ENCODE data around the gene GNG13. TPM values are rescaled to one million over a fixed set of nuclear protein-coding genes. Genes with fewer than 3 reads are reported as not detected.

GNG13 gene
- total RNA-seq, 1 experiment from 2014 or later, result not detected

DNA sequence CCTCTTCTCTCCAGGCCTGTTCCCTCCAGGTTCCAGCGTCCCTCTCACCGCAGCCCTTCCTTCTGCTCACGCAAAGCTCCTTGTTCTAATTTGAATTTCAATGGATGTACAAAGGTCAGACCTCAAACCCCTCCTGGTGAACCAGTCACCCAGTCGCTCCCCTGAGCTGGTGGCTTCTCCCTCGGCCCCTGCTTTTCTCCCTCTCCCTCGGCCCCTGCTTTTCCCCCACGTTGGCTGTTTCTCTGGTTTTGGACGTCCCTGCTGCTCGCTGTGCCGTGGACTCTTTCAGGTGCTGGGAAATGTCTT lies 48.6 kb downstream of the GNG13 start:
- Histone ChIP-seq H3K9ac (ENCODE audit: extremely low read depth, insufficient read length, low read length) (no peak overlapping the region), H3K79me2 (ENCODE audit: insufficient read depth, low read length) (no peaks in the 10 kb centered on the region), H3K4ac (ENCODE audit: low read depth, low read length) (no peak overlapping the region), H2AFZ (ENCODE audit: low read length) (no peak overlapping the region), H4K20me1 (ENCODE audit: control insufficient read depth, insufficient read depth, insufficient read length) (no peaks in the 10 kb centered on the region), H2BK15ac (ENCODE audit: low read depth, low read length) (no peak overlapping the region), H2BK20ac (ENCODE audit: low read depth, low read length, poor library complexity, severe bottlenecking) (no peak overlapping the region), H3T11ph (ENCODE audit: low read length) (no peak overlapping the region), H3K56ac (ENCODE audit: insufficient read length, low read depth, low read length) (no peak overlapping the region), H3K23me2 (ENCODE audit: insufficient read length, low read depth, low read length, poor library complexity, severe bottlenecking) (no peaks in the 10 kb centered on the region), H2BK12ac (ENCODE audit: insufficient read length, low read depth, low read length) (no peak overlapping the region), H3K79me1 (ENCODE audit: insufficient read depth, low read depth, low read length, poor library complexity, severe bottlenecking) (no peaks in the 10 kb centered on the region), H3K4me1 (ENCODE audit: insufficient read depth, low read length) (no peaks in the 10 kb centered on the region), H4K91ac (ENCODE audit: insufficient read length, low read depth, low read length) (no peak overlapping the region), H2AK5ac (ENCODE audit: insufficient read length, low read length) (no peak overlapping the region), H3K18ac (ENCODE audit: insufficient read length, low read depth, low read length) (no peak overlapping the region), H3K27me3 (ENCODE audit: insufficient read depth, low read length) (no peaks in the 10 kb centered on the region), H3K9me3 (ENCODE audit: control insufficient read depth, low read depth, low read length) (no peaks in the 10 kb centered on the region), H3K27ac (ENCODE audit: insufficient read length, low read depth, low read length) (no peak overlapping the region), H3K4me2 (ENCODE audit: insufficient read depth, insufficient read length, low read length) (no peak overlapping the region), H3K14ac (ENCODE audit: insufficient read depth, low read length) (no peak overlapping the region), H3K23ac (ENCODE audit: insufficient read length, low read depth, low read length) (no peak overlapping the region), H2BK5ac (ENCODE audit: insufficient read length, low read length) (no peak overlapping the region), H4K5ac (ENCODE audit: insufficient read length, low read depth, low read length) (no peak overlapping the region), H4K8ac (replicated peaks; ENCODE audit: insufficient read length, low read depth, low read length) (no peak overlapping the region), H2BK120ac (ENCODE audit: low read depth, low read length, poor library complexity, severe bottlenecking) (no peak overlapping the region)
- WGBS (ENCODE audit: extremely low coverage, insufficient read length, low lambda C conversion rate), result no CpG with 5 or more reads among the region's 10 CpGs
- H3K4me3 Mint-ChIP-seq, result peak overlapping the region in 1 of 2 experiments; percentile 50; a peak in 3 of 5 replicates
- TF ChIP-seq, protein P1, sequence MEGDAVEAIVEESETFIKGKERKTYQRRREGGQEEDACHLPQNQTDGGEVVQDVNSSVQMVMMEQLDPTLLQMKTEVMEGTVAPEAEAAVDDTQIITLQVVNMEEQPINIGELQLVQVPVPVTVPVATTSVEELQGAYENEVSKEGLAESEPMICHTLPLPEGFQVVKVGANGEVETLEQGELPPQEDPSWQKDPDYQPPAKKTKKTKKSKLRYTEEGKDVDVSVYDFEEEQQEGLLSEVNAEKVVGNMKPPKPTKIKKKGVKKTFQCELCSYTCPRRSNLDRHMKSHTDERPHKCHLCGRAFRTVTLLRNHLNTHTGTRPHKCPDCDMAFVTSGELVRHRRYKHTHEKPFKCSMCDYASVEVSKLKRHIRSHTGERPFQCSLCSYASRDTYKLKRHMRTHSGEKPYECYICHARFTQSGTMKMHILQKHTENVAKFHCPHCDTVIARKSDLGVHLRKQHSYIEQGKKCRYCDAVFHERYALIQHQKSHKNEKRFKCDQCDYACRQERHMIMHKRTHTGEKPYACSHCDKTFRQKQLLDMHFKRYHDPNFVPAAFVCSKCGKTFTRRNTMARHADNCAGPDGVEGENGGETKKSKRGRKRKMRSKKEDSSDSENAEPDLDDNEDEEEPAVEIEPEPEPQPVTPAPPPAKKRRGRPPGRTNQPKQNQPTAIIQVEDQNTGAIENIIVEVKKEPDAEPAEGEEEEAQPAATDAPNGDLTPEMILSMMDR (conservative IDR thresholded peaks at IDR 0.05), result no peak
- no peaks in the 10 kb centered on the region for H3K36me3 Mint-ChIP-seq (ENCODE audit: insufficient read depth in 1 of 3, low read depth in 3 of 3)
- peak overlapping the region in 1 of 3 experiments; percentile 82; a peak in 2 of 7 replicates for H3K27ac Mint-ChIP-seq
- DNase-seq, result no peak
- peaks cover 20 to 29% of the 10 kb centered on the region in 2 experiments for H3K4me1 Mint-ChIP-seq
- peaks cover 27% of the 10 kb centered on the region for H3K27me3 Mint-ChIP-seq (ENCODE audit: low read depth)
- H3K9me3 Mint-ChIP-seq, result no peaks in the 10 kb centered on the region; a peak in 1 of 5 replicates
